ENCODE data around the gene TPSG1. TPM values are rescaled to one million over a fixed set of nuclear protein-coding genes. Genes with fewer than 3 reads are reported as not detected.
"Not testable (repeated sequence)": the region's sequence is repeated elsewhere in the genome, so short reads cannot be mapped to it uniquely, and the experiment has no call there.

TPSG1 gene
- total and polyA plus RNA-seq, 12 donors: 0.06 to 0.37 TPM; not detected in 10

DNA sequence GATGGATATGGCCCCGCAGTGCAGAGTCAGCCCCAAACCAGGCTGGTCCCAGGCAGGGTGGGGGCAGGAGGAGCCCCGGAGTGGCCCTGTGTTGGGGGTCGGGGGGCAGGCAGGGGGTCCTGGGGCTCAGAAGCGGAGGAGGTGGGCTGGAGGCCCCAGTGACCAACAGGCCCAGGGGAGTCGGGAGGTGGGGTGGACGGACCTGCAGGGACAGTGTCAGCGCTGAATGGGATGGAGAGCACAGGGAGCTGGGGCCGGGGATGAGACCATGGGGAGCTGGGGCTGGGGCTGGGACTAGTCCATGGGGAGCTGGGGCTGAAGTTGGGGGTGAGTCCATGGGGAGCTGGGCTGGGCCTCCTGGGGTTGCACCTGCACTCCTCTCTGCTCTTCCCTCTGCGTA is 14.5 kb upstream of the TPSG1 start:
- intact Hi-C loops (cut with DNase I); H3K4me3 ChIP-seq; H3K9me3 ChIP-seq; H3K27ac ChIP-seq; H3K4me1 ChIP-seq; H3K27me3 ChIP-seq; H3K36me3 ChIP-seq; DNase-seq: not testable (repeated sequence)
- 85 to 89% methylated on average over 7 of the region's 9 CpGs for WGBS, 2 donors
- peak in 1 of 8 donors; percentile 31 for ATAC-seq

DNA sequence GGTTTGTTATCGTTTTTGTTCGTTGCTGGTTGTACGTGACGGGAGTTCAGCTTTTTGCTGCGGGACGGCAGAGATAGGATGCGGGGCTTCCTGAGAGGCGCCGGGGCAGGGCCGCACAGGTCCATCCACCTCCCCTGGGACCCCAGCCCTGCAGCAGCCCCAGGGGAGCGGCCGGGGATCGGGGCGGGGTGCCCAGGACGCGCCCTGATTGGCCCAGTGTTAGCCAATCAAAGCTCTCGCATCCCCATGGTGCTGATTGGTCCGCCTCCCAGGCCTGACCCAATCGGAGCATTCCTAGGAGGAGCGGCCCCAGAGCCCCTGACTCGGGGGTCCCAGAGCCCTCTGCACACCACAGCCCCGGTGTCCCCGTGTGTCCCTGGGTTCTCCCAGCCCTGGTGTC is 13.8 kb upstream of the TPSG1 start:
- H3K36me3 ChIP-seq; DNase-seq; H3K27ac ChIP-seq; intact Hi-C loops (cut with DNase I); H3K27me3 ChIP-seq; H3K9me3 ChIP-seq; H3K4me1 ChIP-seq; H3K4me3 ChIP-seq: not testable (repeated sequence)
- peak in 1 of 8 donors; percentile 5 for ATAC-seq
- WGBS, 2 donors: 66 to 74% methylated on average over 13 to 18 of the region's 23 CpGs

DNA sequence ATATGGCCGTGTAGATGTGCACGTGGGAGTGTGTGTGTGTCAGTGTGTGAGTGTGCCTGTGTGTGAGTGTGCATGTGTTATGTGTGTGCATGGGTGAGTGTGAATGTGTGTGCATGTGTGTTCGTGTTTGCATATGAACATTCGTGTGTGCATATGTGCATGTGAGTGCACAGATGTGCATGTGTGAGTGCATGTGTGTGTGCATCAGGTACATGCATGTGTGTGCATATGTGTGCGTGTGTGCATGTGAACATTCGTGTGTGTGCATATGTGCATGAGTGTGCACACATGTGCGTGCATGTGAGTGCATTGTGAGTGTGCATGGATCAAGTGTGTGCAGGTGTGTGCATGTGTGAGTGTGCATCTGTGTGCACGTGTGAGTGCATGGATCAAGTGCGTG is 12.9 kb upstream of the TPSG1 start:
- 85 to 89% methylated on average over 9 of the region's 9 CpGs for WGBS, 2 donors
- intact Hi-C loops (cut with DNase I): no loop called here
- Histone ChIP-seq H3K36me3 (no peaks in the 10 kb centered on the region), H3K27me3 (no peaks in the 10 kb centered on the region), H3K9me3 (no peaks in the 10 kb centered on the region), H3K4me3 (no peak overlapping the region), H3K4me1 (no peaks in the 10 kb centered on the region), H3K27ac (no peak overlapping the region)
- ATAC-seq: no peak
- TF ChIP-seq, protein P1, sequence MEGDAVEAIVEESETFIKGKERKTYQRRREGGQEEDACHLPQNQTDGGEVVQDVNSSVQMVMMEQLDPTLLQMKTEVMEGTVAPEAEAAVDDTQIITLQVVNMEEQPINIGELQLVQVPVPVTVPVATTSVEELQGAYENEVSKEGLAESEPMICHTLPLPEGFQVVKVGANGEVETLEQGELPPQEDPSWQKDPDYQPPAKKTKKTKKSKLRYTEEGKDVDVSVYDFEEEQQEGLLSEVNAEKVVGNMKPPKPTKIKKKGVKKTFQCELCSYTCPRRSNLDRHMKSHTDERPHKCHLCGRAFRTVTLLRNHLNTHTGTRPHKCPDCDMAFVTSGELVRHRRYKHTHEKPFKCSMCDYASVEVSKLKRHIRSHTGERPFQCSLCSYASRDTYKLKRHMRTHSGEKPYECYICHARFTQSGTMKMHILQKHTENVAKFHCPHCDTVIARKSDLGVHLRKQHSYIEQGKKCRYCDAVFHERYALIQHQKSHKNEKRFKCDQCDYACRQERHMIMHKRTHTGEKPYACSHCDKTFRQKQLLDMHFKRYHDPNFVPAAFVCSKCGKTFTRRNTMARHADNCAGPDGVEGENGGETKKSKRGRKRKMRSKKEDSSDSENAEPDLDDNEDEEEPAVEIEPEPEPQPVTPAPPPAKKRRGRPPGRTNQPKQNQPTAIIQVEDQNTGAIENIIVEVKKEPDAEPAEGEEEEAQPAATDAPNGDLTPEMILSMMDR (IDR thresholded peaks at IDR 0.05): no peak
- no peak for DNase-seq

DNA sequence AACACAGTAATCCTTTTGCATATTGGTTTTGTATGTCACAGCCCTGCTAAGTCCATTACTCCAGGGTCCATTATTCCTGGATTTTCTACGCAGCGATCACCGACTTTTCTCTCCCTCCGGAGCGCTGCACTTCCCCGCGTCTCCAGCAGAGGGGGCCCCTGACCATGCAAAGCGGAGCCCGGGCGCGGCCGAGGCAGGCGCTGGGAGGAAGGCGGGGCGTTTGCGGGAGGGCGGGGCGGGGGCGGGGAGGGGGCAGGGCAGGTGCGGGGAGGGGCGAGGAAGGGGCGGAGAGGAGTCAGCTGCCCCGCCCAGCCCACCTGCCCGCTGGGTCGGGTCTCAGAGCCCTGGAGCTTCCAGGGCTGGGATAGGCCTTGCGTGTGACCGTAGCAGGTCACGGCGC is 11.6 kb upstream of the TPSG1 start:
- H3K27me3 ChIP-seq; H3K4me1 ChIP-seq; H3K27ac ChIP-seq; H3K4me3 ChIP-seq; H3K36me3 ChIP-seq; intact Hi-C loops (cut with DNase I); DNase-seq; H3K9me3 ChIP-seq: not testable (repeated sequence)
- WGBS, 2 donors: no CpG with 5 or more reads among the region's 29 CpGs
- ATAC-seq: peak; percentile 40 to 64 (median 56)

DNA sequence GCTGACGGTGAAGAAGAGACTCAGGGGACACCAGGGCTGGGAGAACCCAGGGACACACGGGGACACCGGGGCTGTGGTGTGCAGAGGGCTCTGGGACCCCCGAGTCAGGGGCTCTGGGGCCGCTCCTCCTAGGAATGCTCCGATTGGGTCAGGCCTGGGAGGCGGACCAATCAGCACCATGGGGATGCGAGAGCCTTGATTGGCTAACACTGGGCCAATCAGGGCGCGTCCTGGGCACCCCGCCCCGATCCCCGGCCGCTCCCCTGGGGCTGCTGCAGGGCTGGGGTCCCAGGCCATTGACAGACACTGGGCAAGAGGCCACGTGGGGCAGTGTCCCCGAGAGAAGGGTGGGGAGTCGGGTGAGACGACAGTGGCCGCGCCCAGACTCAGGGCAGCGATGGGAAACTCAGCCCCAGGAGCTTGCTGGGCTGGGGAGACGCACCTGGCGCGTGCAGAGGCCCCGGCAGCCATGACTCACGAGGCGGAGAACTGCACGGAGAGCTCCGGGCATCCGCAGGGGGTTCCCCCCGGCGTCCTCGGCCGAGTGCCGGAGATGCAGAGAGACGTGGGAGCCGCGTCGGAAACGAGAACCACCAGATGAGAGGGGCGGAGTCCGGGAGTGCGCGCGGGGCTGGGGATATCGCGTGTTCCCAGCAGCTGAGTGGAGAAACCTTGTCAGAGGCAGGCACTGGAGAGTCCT is 7.1 kb upstream of the TPSG1 start:
- DNase-seq; H3K27ac ChIP-seq; intact Hi-C loops (cut with DNase I); H3K4me3 ChIP-seq; H3K4me1 ChIP-seq; H3K36me3 ChIP-seq; H3K9me3 ChIP-seq; H3K27me3 ChIP-seq: not testable (repeated sequence)
- WGBS, 2 donors: no CpG with 5 or more reads among the region's 47 CpGs
- peak in 5 of 8 donors; percentile 28 to 68 (median 53) for ATAC-seq

DNA sequence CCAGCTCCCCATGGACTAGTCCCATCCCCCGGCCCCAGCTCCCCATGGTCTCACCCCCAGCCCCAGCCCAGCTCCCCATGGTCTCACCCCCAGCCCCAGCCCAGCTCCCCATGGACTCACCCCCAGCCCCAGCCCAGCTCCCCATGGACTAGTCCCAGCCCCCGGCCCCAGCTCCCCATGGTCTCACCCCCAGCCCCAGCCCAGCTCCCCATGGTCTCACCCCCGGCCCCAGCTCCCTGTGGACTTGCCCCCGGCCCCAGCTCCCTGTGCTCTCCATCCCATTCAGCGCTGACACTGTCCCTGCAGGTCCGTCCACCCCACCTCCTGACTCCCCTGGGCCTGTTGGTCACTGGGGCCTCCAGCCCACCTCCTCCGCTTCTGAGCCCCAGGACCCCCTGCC is 6.2 kb upstream of the TPSG1 start:
- H3K9me3 ChIP-seq; H3K36me3 ChIP-seq; H3K4me3 ChIP-seq; intact Hi-C loops (cut with DNase I); H3K27ac ChIP-seq; DNase-seq; H3K4me1 ChIP-seq; H3K27me3 ChIP-seq: not testable (repeated sequence)
- peak in 1 of 8 donors; percentile 11 for ATAC-seq
- 82 to 84% methylated on average over 5 to 7 of the region's 7 CpGs for WGBS, 2 donors

DNA sequence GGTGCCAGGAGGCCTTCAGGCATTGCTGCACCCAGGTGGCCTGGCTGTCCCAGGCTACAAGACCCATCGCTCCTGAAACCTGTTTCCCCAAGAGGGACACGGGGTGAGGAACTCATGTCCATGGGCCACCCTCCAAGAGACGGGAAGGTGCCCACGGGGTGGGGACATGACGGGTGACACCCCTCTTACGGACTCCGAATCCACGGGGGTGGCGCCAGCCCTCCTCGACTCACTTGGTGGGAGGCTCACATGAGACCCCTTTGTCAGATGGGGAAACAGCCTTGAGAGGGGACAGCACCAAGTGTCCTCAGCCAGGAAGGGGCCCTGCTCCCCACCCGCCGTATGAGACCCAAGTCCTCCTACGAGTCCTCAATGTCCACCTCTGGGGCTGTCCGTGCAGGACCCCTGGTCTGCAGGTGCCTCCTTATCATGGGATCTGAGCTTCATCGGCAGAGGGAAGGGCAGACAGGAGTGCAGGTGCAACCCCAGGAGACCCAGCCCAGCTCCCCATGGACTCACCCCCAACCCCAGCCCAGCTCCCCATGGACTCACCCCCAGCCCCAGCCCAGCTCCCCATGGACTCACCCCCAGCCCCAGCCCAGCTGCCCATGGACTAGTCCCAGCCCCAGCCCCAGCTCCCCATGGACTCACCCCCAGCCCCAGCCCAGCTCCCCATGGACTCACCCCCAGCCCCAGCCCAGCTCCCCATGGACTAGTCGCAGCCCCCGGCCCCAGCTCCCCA is 5.6 kb upstream of the TPSG1 start:
- H3K36me3 ChIP-seq; H3K4me3 ChIP-seq; intact Hi-C loops (cut with DNase I); H3K27ac ChIP-seq; ATAC-seq; H3K27me3 ChIP-seq; DNase-seq; H3K4me1 ChIP-seq; H3K9me3 ChIP-seq: not testable (repeated sequence)
- WGBS, 2 donors: 77 to 83% methylated on average over 17 of the region's 17 CpGs

DNA sequence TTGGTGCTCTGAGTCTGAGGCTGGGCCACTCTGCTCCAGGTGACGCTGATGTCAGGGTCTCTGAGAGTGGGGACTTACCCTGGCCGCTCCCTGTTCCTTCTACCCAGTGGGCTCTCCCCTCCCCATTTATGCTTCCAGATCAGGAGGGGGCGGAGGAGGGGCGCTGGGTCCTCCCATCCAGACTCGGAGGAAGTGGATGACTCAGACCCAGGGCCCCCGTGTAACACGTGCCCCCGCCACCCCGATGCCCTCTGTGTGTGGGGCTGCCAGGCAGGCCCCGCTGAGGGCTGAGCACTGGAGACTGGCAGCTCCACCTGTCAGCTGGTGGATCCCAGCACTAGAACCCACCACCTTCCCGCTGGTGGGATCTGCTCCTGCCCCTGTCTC is 5.0 kb upstream of the TPSG1 start, which contains the start of gene TPSB2:
Gene TPSB2, minus strand, starts transcription at position 101 of the 387 bp plus-strand sequence. CDS start 233 bp downstream, outside the sequence.
- DNase-seq; H3K9me3 ChIP-seq; H3K36me3 ChIP-seq; ATAC-seq; intact Hi-C loops (cut with DNase I); H3K4me1 ChIP-seq; H3K27ac ChIP-seq; H3K4me3 ChIP-seq; H3K27me3 ChIP-seq: not testable (repeated sequence)
- WGBS, 2 donors: 88% methylated on average over 5 of the region's 11 CpGs; no CpG with 5 or more reads in 1 of the 2 donors

DNA sequence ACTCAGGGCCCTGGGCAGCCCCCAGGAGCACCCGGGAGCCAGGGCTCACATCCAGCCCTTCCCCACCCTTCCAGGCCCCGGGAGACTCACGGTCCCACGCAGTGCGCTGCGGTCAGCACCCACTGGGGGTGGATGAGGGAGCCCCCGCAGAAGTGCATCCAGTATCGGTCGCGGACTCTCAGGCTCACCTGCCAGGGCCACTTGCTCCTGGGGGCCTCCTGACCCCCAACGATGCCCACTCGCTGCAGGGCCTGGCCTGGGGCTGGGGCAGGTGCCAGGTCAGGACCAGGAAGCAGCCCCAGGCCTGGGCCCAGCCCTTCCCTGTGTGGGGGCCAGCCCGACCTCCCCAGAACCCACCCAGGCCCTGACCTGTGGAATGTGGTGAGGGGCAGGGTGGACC is 4.4 kb upstream of the TPSG1 start:
- H3K4me3 ChIP-seq; H3K27ac ChIP-seq; H3K4me1 ChIP-seq; H3K27me3 ChIP-seq; H3K9me3 ChIP-seq; H3K36me3 ChIP-seq; ATAC-seq; DNase-seq; intact Hi-C loops (cut with DNase I): not testable (repeated sequence)
- 77 to 88% methylated on average over 8 to 12 of the region's 13 CpGs for WGBS, 2 donors

DNA sequence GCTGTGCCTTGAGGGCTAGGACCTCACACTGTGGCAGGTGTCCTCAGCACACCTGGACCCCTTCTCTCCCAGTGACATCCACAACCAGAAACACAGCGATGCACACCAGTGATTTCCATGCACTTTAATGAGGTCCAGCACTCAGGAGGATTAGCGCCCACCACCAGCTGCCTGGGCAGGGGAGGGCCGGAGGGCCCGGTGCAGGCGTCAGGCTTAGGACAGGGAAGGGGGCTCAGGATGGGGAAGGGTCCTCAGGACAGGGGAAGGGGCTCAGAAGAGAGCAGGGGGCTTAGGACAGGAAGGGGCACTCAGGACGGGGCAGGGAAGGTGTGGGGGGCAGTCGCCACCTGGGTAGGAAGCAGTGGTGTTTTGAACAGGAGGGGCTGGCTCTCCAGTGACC is 3.2 kb upstream of the TPSG1 start:
- H3K4me3 ChIP-seq; ATAC-seq; H3K9me3 ChIP-seq; H3K27me3 ChIP-seq; H3K27ac ChIP-seq; DNase-seq; H3K36me3 ChIP-seq; intact Hi-C loops (cut with DNase I); H3K4me1 ChIP-seq: not testable (repeated sequence)
- WGBS, 2 donors: 74 to 82% methylated on average over 4 to 7 of the region's 7 CpGs
